Kasumi-1 (cell line): Measurements from ENCODE around the gene GPD1.

Source experiments
- DNase-seq, 2 experiments: peaks; one replicate each; lab custom pipeline; 2025; lab: John Stamatoyannopoulos, UW

The GPD1 gene

GRCh38 chr12:50101663-50102062, 2.1 kb upstream of the GPD1 start:
- peak; percentile 12 to 45 for DNase-seq

- DNase-seq, result no peak
These were observed 1.7 kb upstream of the GPD1 start for GRCh38 chr12:50102131-50102531.

- DNase-seq, result no peak
These were observed 1.0 kb upstream of the GPD1 start for GRCh38 chr12:50102646-50103309.

GRCh38 chr12:50103351-50103750, 457 bp upstream of the GPD1 start:
- no peak for DNase-seq

- DNase-seq, result no peak
These were observed 884 bp downstream of the GPD1 start for GRCh38 chr12:50104417-50105366.

- DNase-seq, result no peak
These were observed 2.2 kb downstream of the GPD1 start for GRCh38 chr12:50105913-50106450.

DNA sequence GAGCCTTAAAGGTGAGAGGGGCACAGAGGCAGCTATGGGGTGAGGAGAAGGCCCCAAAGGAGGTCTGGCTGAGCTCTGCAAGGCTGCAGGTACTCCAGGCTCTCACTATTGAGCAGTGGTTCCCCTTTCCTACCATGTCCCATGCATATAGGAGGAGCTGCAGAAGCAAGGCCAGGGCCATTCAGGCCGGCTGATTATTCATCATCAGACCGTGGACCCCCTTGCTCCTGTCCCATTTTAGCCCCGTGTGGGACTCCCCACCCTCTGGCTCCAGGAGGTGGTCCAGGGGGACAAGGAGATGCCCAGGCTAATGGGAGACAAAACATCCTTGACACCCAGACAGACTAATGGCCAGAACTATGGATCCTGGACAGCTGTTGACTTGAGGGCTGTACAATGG, 3.1 kb downstream of the GPD1 start:
- DNase-seq, result no peak

GRCh38 chr12:50107416-50108268, 3.8 kb downstream of the GPD1 start:
- DNase-seq, result no peak

DNA sequence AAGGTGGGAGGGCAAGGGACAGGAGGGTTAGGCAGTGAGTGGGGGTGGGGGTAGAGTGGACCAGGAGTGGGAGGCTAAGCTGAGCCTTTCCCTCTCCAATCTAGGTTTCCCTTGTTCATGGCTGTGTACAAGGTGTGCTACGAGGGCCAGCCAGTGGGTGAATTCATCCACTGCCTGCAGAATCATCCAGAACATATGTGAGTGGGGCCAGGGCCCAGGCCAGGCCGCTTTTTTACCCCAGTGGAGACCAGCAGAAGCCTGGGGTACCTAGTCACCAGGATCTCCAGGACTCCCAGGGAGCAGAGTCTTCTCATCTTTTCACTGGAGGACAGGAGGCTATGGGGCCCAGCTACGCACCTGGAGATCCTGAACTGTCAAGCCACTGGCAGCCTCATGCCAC, 5.5 kb downstream of the GPD1 start:
- DNase-seq, result no peak

GRCh38 chr12:50110127-50110761, 6.4 kb downstream of the GPD1 start:
- DNase-seq, result no peak

DNA sequence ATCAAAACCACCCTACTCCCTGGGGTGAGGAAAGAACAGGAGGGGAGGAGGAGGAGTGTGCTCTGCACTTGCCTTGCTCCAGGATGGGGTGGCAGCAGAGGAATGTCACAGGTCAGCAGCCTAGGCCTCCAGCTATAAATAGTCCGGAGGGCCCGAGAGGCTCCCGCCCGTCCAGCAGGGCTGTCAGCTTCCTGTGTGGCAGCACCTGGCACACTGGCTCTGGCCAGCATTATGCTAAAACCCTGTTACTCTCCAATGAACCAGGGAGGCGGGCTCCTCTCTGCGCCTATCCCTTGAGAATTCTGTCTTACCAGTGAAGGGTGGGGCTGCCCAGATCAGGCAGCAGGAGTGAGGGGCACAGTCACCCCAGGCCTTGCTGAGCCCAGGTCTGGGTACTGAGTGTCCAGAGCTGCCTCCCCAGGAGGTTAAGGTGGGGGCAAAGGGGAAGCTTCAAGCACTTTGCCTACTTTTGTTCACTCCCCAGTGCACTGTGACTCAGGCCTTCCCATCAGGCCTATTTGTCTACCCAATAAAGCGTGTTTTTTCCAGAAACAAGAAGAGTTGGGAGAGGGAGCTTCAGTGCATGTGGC, 7.0 kb downstream of the GPD1 start:
- no peak for DNase-seq

GRCh38 chr12:50111395-50111692, 7.5 kb downstream of the GPD1 start:
- no peak for DNase-seq

DNA sequence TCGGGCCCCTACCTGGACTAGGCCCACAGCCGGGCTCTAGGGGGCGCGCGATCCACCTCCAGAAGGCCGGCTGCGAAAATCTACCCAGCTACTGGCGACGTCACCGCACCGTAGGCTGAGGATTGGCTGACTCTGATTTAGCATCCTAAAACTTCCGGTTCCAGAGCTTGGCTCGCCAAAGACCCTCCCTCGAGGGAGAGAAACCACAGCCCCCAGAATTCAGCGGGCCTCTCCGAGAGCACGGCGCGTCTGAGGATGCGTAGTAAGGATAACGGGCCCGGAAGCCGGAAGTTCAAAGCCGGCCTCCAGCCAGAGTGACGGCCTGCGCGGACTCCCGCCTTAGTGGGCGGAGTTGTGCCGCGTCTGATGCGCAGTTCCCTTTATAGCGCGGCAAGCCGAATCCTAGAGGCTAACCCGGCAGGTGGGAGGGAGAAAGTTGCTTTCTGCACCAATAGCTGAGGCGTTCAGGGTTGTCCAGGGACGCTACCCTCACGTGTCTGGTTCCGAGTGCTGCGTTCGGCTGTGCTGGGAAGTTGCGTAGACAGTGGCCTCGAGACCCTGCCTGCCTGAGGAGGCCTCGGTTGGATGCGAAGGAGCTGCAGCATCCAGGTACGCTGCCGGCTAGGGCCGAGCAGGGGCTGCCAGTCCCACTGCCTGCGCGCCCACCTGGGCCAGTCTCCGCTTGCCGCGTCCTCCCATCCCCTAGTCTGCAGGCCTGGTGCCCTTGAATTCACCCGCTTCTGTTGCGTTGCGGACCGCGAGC, 8.1 kb downstream of the GPD1 start, which contains the start of gene COX14:
Gene COX14 (plus strand): TSS at position 544 of the 763 bp plus-strand sequence. CDS start 7,808 bp downstream, outside the sequence.
- peak; percentile 99 to 100 for DNase-seq

GRCh38 chr12:50112456-50113218, 8.8 kb downstream of the GPD1 start:
- DNase-seq, result peak; percentile 62 to 66

DNA sequence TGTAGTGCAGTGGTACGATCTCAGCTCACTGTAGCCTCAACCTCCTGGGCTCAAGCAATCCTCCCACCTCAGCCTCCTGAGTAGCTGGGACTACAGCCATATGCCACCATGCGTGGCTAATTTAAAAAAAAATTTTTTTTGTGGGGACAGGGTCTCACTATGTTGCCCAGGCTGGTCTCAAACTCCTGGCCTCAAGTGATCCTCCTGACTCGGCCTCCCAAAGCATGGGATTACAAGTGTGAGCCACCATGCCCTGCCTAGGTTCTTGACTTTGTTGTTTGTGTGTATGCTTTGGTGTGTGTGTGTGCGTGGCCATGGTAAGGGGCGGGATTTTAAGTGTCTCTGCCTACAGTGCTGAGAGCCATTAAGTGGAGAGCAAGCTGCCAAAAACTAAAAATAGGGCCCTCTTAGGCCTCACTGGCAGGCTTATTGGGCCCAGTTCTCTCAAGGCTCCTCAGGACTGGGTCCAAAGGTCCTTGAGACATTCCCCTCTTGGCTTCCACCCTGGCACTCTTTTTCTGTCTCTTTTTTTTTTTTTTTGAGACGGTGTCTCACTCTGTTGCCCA, 13.3 kb downstream of the GPD1 start:
- DNase-seq, result no peak

GRCh38 chr12:50119387-50119786, 15.6 kb downstream of the GPD1 start:
- no peak for DNase-seq

GRCh38 chr12:50120521-50120920, 16.7 kb downstream of the GPD1 start:
- no peak for DNase-seq

GRCh38 chr12:50120953-50121352, 17.1 kb downstream of the GPD1 start:
- DNase-seq, result no peak

DNA sequence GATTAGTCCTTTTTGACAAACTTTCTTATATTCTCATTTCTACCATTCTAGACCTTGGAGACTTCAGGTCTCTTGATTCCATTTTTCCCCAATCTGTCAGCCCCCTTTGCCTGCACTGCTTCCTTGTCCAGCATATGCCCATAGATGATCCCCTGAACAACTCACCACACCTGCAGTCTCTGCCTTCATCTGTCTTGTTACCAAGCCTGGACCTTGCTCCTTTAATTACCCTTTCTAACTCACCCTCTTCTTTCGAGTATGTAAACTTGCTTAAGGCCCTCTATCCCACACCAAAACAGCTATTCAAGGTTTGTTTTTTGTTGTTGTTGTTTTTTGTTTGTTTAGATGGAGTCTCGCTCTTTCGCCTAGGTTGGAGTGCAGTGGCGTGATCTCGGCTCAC, 17.8 kb downstream of the GPD1 start:
- DNase-seq, result no peak
